Fibroblast of lung (primary cell): ENCODE measurements around the gene HTRA3. TPM values are rescaled to one million over a fixed set of nuclear protein-coding genes. Genes with fewer than 3 reads are reported as not detected.

Source experiments
- DNase-seq, 2 donors: peaks; one replicate each; pipeline versions ENCODE4 v3.0.0 to v3.0.0-alpha.2; 2010; ENCODE audit warnings: low read depth in 2 of 2
- H2AFZ ChIP-seq: 2 replicates; pipeline ENCODE4 v1.5.1; 2012; ENCODE audit warnings: low read length, control low read depth, inconsistent platforms
- H3K27ac ChIP-seq: 2 replicates; pipeline ENCODE4 v1.5.1; 2011; ENCODE audit warnings: low read length, control low read depth; ENCODE audit not compliant: insufficient read depth
- H3K27me3 ChIP-seq: 2 replicates; pipeline ENCODE4 v1.5.1; 2011; ENCODE audit warnings: mild to moderate bottlenecking, low read length; ENCODE audit not compliant: control insufficient read depth, insufficient read depth
- H3K36me3 ChIP-seq: 2 replicates; pipeline ENCODE4 v1.5.1; 2011; ENCODE audit warnings: low read length; ENCODE audit not compliant: control insufficient read depth, insufficient read depth
- H3K4me1 ChIP-seq: 2 replicates; pipeline ENCODE4 v1.5.1; 2011; ENCODE audit warnings: low read length; ENCODE audit not compliant: control insufficient read depth, insufficient read depth; ENCODE audit errors: extremely low read depth
- H3K4me2 ChIP-seq: 2 replicates; pipeline ENCODE4 v1.5.1; 2011; ENCODE audit warnings: low read length, control low read depth; ENCODE audit not compliant: insufficient read depth; ENCODE audit errors: extremely low read depth
- H3K4me3 ChIP-seq, 4 experiments: fragments of 200-600 bp in 1 of 4; sonication (generic) in 1 of 4; replicated peaks in 1 of 4; 2 replicates each; pipeline ENCODE4 v1.5.1; 2011 to 2016; ENCODE audit warnings: low read length in 4 of 4, low read depth in 3 of 4, mild to moderate bottlenecking in 3 of 4, control low read depth in 2 of 4, inconsistent platforms in 1 of 4, mixed read lengths in 1 of 4; ENCODE audit not compliant: insufficient read depth in 1 of 4; ENCODE audit errors: control extremely low read depth in 1 of 4
- H3K79me2 ChIP-seq: 2 replicates; pipeline ENCODE4 v1.5.1; 2012; ENCODE audit warnings: mild to moderate bottlenecking, low read length, inconsistent platforms; ENCODE audit not compliant: control insufficient read depth, insufficient read depth
- H3K9ac ChIP-seq: 2 replicates; pipeline ENCODE4 v1.5.1; 2011; ENCODE audit warnings: mild to moderate bottlenecking, low read length, control low read depth; ENCODE audit not compliant: insufficient read depth
- H3K9me3 ChIP-seq: 2 replicates; pipeline ENCODE4 v1.5.1; 2012; ENCODE audit warnings: low read depth, low read length; ENCODE audit not compliant: control insufficient read depth, insufficient read depth
- H4K20me1 ChIP-seq: 2 replicates; pipeline ENCODE4 v1.5.1; 2011; ENCODE audit warnings: low read length; ENCODE audit not compliant: control insufficient read depth, insufficient read depth; ENCODE audit errors: extremely low read depth
- EZH2 ChIP-seq: IDR thresholded peaks from 2 replicates; pipeline ENCODE4 v1.5.1; 2012; ENCODE audit warnings: low read length, control low read depth, mild to moderate bottlenecking; ENCODE audit errors: missing control alignments
- polyA plus RNA-seq, 2 donors: library from polyadenylated mRNA; depleted of rRNA in 1 of 2; stranded (reverse) in 1 of 2; unstranded in 1 of 2; fragments of >200 nt; gene quantifications; 2 replicates each; pipeline ENCODE4 v1.2.1, GENCODE V29; 2011 to 2012; ENCODE audit warnings: missing spikeins in 1 of 2
- total RNA-seq: library from RNA; depleted of rRNA; stranded (reverse); fragments of >200 nt; gene quantifications from 2 replicates; pipeline ENCODE4 v1.2.1, GENCODE V29; 2014
- TF ChIP-seq, protein P1 (sequence below), 2 donors: IDR thresholded peaks in 1 of 2; conservative IDR thresholded peaks in 1 of 2; 1 replicate in 1 of 2; 2 replicates in 1 of 2; pipeline ENCODE4 v1.5.1; 2011 to 2012; ENCODE audit warnings: low read length in 2 of 2, control low read depth in 1 of 2, inconsistent platforms in 1 of 2, low read depth in 1 of 2, mild to moderate bottlenecking in 1 of 2

Gene HTRA3
- total and polyA plus RNA-seq, 2 donors (not counting 1 experiment from before 2014, with no cell fraction given) = 2.8 to 3.5 TPM

DNA sequence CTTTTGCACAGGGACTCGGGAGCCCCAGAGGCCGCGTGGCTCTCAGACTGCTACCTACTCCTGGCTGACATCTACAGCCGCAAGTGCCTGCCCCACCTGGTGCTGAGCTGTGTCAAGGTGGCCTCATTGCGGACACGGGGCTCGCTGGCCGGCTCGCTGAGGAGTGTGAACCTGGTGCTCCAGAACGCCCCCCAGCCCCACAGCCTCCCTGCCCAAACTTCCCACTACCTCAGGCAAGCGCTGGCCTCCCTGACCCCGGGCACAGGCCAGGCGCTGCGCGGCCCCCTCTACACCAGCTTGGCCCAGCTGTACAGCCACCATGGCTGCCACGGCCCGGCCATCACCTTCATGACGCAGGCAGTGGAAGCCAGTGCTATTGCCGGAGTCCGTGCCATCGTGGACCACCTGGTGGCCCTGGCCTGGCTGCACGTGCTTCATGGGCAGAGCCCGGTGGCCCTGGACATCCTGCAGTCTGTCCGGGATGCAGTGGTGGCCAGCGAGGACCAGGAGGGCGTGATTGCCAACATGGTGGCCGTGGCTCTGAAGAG lies 41.7 kb upstream of the HTRA3 start:
- H3K79me2 ChIP-seq = no peaks in the 10 kb centered on the region
- H3K27me3 ChIP-seq = no peaks in the 10 kb centered on the region
- no peak overlapping the region for H3K9ac ChIP-seq
- TF ChIP-seq EZH2 = no peak
- TF ChIP-seq, protein P1, sequence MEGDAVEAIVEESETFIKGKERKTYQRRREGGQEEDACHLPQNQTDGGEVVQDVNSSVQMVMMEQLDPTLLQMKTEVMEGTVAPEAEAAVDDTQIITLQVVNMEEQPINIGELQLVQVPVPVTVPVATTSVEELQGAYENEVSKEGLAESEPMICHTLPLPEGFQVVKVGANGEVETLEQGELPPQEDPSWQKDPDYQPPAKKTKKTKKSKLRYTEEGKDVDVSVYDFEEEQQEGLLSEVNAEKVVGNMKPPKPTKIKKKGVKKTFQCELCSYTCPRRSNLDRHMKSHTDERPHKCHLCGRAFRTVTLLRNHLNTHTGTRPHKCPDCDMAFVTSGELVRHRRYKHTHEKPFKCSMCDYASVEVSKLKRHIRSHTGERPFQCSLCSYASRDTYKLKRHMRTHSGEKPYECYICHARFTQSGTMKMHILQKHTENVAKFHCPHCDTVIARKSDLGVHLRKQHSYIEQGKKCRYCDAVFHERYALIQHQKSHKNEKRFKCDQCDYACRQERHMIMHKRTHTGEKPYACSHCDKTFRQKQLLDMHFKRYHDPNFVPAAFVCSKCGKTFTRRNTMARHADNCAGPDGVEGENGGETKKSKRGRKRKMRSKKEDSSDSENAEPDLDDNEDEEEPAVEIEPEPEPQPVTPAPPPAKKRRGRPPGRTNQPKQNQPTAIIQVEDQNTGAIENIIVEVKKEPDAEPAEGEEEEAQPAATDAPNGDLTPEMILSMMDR (conservative IDR thresholded peaks at IDR 0.05 in 1 of 2, IDR thresholded peaks at IDR 0.05 in 1 of 2; ENCODE audit: low read depth in 1 of 2, low read length in 2 of 2) = no peak
- H3K4me2 ChIP-seq = no peak overlapping the region
- no peaks in the 10 kb centered on the region for H4K20me1 ChIP-seq
- no peak overlapping the region for H3K27ac ChIP-seq
- no peaks in the 10 kb centered on the region for H3K36me3 ChIP-seq
- DNase-seq = no peak
- no peak overlapping the region for H3K4me3 ChIP-seq
- H3K4me1 ChIP-seq = peaks cover 3% of the 10 kb centered on the region
- no peak overlapping the region for H2AFZ ChIP-seq
- no peaks in the 10 kb centered on the region for H3K9me3 ChIP-seq

GRCh38 chr4:8228319-8229250 lies 41.0 kb upstream of the HTRA3 start:
- no peaks in the 10 kb centered on the region for H3K9me3 ChIP-seq
- H3K27me3 ChIP-seq = no peaks in the 10 kb centered on the region
- TF ChIP-seq EZH2 = no peak
- TF ChIP-seq, protein P1 (conservative IDR thresholded peaks at IDR 0.05 in 1 of 2, IDR thresholded peaks at IDR 0.05 in 1 of 2; ENCODE audit: low read depth in 1 of 2, low read length in 2 of 2) = no peak
- peak; percentile 80 to 87 for DNase-seq
- no peaks in the 10 kb centered on the region for H3K79me2 ChIP-seq
- peaks cover 3% of the 10 kb centered on the region for H3K4me1 ChIP-seq
- no peak overlapping the region for H3K4me3 ChIP-seq
- no peaks in the 10 kb centered on the region for H3K36me3 ChIP-seq
- no peak overlapping the region for H3K4me2 ChIP-seq
- H3K9ac ChIP-seq = no peak overlapping the region
- no peak overlapping the region for H2AFZ ChIP-seq
- no peaks in the 10 kb centered on the region for H4K20me1 ChIP-seq
- peak overlapping the region; percentile 14 for H3K27ac ChIP-seq

GRCh38 chr4:8229331-8229975 lies 40.1 kb upstream of the HTRA3 start:
- Histone ChIP-seq H4K20me1 (no peaks in the 10 kb centered on the region), H3K4me3 (no peak overlapping the region), H3K9me3 (no peaks in the 10 kb centered on the region), H3K79me2 (no peaks in the 10 kb centered on the region), H3K4me1 (peaks cover 3% of the 10 kb centered on the region), H3K9ac (no peak overlapping the region), H3K36me3 (no peaks in the 10 kb centered on the region), H2AFZ (no peak overlapping the region), H3K27ac (no peak overlapping the region), H3K27me3 (no peaks in the 10 kb centered on the region), H3K4me2 (no peak overlapping the region)
- TF ChIP-seq, protein P1 (conservative IDR thresholded peaks at IDR 0.05 in 1 of 2, IDR thresholded peaks at IDR 0.05 in 1 of 2; ENCODE audit: low read depth in 1 of 2, low read length in 2 of 2) = no peak
- no peak for TF ChIP-seq EZH2
- DNase-seq = no peak
